Stimulated activated CD8-positive, alpha-beta memory T cell treated with anti-CD3 and anti-CD28 coated beads, Interleukin-2, amount 100 ng/mL, for 1 hour (primary cell): ENCODE measurements around the gene EOLA1.
"Not testable (repeated sequence)": the region's sequence is repeated elsewhere in the genome, so short reads cannot be mapped to it uniquely, and the experiment has no call there.

Experiments used
- DNase-seq, 2 donors: peaks; one replicate each; pipeline ENCODE4 v3.0.0-alpha.2; 2020; ENCODE audit warnings: low read depth in 2 of 2

EOLA1 gene

GRCh38 chrX:149540621-149541520 lies at the start of gene EOLA1:
Gene EOLA1 (plus strand): TSS chrX:149541012. CDS start chrX:149545631, 4,619 bp downstream.
- DNase-seq: peak; percentile 72 to 73

- DNase-seq: no peak
Measured at GRCh38 chrX:149491812-149492211, 49.0 kb upstream of the EOLA1 start.

GRCh38 chrX:149493567-149494562 lies 46.9 kb upstream of the EOLA1 start:
- DNase-seq: no peak

- no peak for DNase-seq
Measured at GRCh38 chrX:149494844-149495565, 45.8 kb upstream of the EOLA1 start.

GRCh38 chrX:149495573-149496071 lies 45.2 kb upstream of the EOLA1 start:
- DNase-seq: no peak

- DNase-seq: no peak
Measured at GRCh38 chrX:149497054-149497453, 43.8 kb upstream of the EOLA1 start.

- no peak for DNase-seq
Measured at GRCh38 chrX:149497626-149498025, 43.2 kb upstream of the EOLA1 start.

GRCh38 chrX:149498767-149499166 lies 42.0 kb upstream of the EOLA1 start:
- DNase-seq: no peak

GRCh38 chrX:149499766-149500165 lies 41.0 kb upstream of the EOLA1 start:
- no peak for DNase-seq

- not testable (repeated sequence) for DNase-seq
Measured at GRCh38 chrX:149502923-149503322, 37.9 kb upstream of the EOLA1 start.

- DNase-seq: peak in 1 of 2 donors; percentile 15
Measured at GRCh38 chrX:149503446-149503845, 37.4 kb upstream of the EOLA1 start.

GRCh38 chrX:149504226-149504914 lies 36.4 kb upstream of the EOLA1 start:
- DNase-seq: peak in 1 of 2 donors; percentile 24

- DNase-seq: peak; percentile 67 to 79
Measured at GRCh38 chrX:149504915-149505651, 35.7 kb upstream of the EOLA1 start, which contains the start of gene IDS. Gene IDS (minus strand): TSS chrX:149505306. CDS start chrX:149505137, 169 bp downstream.

- DNase-seq: no peak
Measured at GRCh38 chrX:149505671-149506070, 35.1 kb upstream of the EOLA1 start.

GRCh38 chrX:149506349-149506748 lies 34.5 kb upstream of the EOLA1 start:
- no peak for DNase-seq

- DNase-seq: no peak
Measured at GRCh38 chrX:149508467-149508866, 32.3 kb upstream of the EOLA1 start.

- DNase-seq: no peak
Measured at GRCh38 chrX:149510386-149510785, 30.4 kb upstream of the EOLA1 start.

GRCh38 chrX:149511081-149511480 lies 29.7 kb upstream of the EOLA1 start:
- DNase-seq: no peak

GRCh38 chrX:149512225-149512885 lies 28.5 kb upstream of the EOLA1 start:
- DNase-seq: no peak
